ENCODE results near the gene ZNF81.

Gene ZNF81

DNA sequence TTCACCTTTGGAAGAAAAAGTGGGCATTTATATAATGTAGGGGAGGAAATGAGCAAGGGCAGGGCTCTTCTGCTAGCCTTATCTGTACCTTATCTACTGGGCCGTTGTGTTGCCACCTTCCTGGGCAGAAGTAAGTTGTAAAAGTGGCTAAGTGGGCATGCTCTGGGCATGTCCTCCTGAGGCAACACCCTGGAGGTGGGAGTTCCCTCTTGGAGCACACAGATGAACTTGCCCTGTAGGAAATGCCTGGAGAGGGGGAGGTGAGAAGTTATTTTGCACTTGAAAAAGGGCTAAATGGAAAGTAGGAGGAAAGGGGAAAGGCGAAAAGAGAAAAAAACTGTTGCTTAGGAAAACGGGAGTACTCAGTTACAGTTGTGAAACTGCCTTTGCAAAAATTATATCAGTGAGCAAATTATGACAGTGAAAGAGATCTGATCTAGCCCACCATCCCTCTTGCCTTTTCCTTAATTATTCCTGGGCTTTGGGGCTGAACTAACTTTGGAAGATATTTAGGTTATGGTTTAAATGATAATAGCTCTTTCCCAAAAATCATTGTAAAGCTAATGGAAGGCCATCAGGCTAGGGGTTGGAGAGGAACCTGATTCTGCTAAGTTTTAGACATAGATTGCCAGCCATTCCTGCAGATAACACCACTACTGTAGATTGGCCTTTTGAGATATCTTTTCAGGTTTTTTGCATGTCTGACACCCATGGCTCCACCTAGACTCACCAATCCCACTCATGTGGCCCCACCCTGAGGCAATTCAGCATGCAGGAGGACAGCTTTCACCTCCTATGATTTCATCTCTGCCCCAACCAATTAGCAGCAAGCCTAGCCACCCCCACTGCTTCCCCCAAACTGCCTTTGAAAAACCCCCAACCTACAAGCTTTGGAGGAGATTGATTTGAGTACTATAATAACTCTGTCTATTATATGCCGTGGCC lies 20.5 kb upstream of the ZNF81 start:
- DNase-seq, result peak in 1 of 3 donors; percentile 12
- no peaks in the 10 kb centered on the region for H3K27me3 ChIP-seq (replicated peaks in 2 of 5; ENCODE audit: control insufficient read depth in 4 of 5, insufficient read depth in 5 of 5, low read length in 4 of 5)
- H3K9me3 ChIP-seq (ENCODE audit: control extremely low read depth in 1 of 5, control insufficient read depth in 4 of 5, insufficient read depth in 2 of 5, low read depth in 1 of 5, low read length in 4 of 5), result no peaks in the 10 kb centered on the region
- H3K27ac ChIP-seq (ENCODE audit: insufficient read depth in 1 of 2, low read depth in 1 of 2, low read length in 2 of 2, poor library complexity in 1 of 2, severe bottlenecking in 2 of 2), result no peak overlapping the region
- no peak overlapping the region for H3K4me3 ChIP-seq (ENCODE audit: control insufficient read depth in 1 of 7, extremely low read depth in 1 of 7, insufficient read depth in 4 of 7, low read depth in 2 of 7, low read length in 6 of 7)
- POLR2A ChIA-PET, result no interaction called here
- CTCF ChIA-PET, result interaction anchor here (0.5 kb wide), 1 partner anchor 211 kb away, joined by 3 read pairs; no protein-coding TSS in a partner anchor
- no peaks in the 10 kb centered on the region for H3K36me3 ChIP-seq (ENCODE audit: control insufficient read depth in 4 of 4, insufficient read depth in 4 of 4, low read length in 3 of 4)
- peaks cover 0 to 16% (median 6%) of the 10 kb centered on the region in 4 experiments for H3K4me1 ChIP-seq (ENCODE audit: control extremely low read depth in 1 of 4, control insufficient read depth in 4 of 4, insufficient read depth in 4 of 4, low read length in 3 of 4)
- 44% methylated on average over 2 of the region's 4 CpGs for WGBS (ENCODE audit: insufficient coverage)

GRCh38 chrX:47817421-47817820 lies 19.3 kb upstream of the ZNF81 start:
- ChIA-PET CTCF (no interaction called here), POLR2A (no interaction called here)
- Histone ChIP-seq H3K4me1 (ENCODE audit: control extremely low read depth in 1 of 4, control insufficient read depth in 4 of 4, insufficient read depth in 4 of 4, low read length in 3 of 4) (peaks cover 0 to 16% (median 6%) of the 10 kb centered on the region in 4 experiments), H3K4me3 (ENCODE audit: control insufficient read depth in 1 of 7, extremely low read depth in 1 of 7, insufficient read depth in 4 of 7, low read depth in 2 of 7, low read length in 6 of 7) (no peak overlapping the region), H3K27me3 (replicated peaks in 2 of 5; ENCODE audit: control insufficient read depth in 4 of 5, insufficient read depth in 5 of 5, low read length in 4 of 5) (no peaks in the 10 kb centered on the region), H3K9me3 (ENCODE audit: control extremely low read depth in 1 of 5, control insufficient read depth in 4 of 5, insufficient read depth in 2 of 5, low read depth in 1 of 5, low read length in 4 of 5) (no peaks in the 10 kb centered on the region), H3K27ac (ENCODE audit: insufficient read depth in 1 of 2, low read depth in 1 of 2, low read length in 2 of 2, poor library complexity in 1 of 2, severe bottlenecking in 2 of 2) (no peak overlapping the region), H3K36me3 (ENCODE audit: control insufficient read depth in 4 of 4, insufficient read depth in 4 of 4, low read length in 3 of 4) (no peaks in the 10 kb centered on the region)
- no CpG with 5 or more reads among the region's 1 CpG for WGBS (ENCODE audit: insufficient coverage)
- DNase-seq, result peak; percentile 36 to 80 (median 62)

- no peak overlapping the region for H3K27ac ChIP-seq (ENCODE audit: insufficient read depth in 1 of 2, low read depth in 1 of 2, low read length in 2 of 2, poor library complexity in 1 of 2, severe bottlenecking in 2 of 2)
- CTCF ChIA-PET, result no interaction called here
- peaks cover 0 to 16% (median 6%) of the 10 kb centered on the region in 4 experiments for H3K4me1 ChIP-seq (ENCODE audit: control extremely low read depth in 1 of 4, control insufficient read depth in 4 of 4, insufficient read depth in 4 of 4, low read length in 3 of 4)
- H3K36me3 ChIP-seq (ENCODE audit: control insufficient read depth in 4 of 4, insufficient read depth in 4 of 4, low read length in 3 of 4), result no peaks in the 10 kb centered on the region
- H3K9me3 ChIP-seq (ENCODE audit: control extremely low read depth in 1 of 5, control insufficient read depth in 4 of 5, insufficient read depth in 2 of 5, low read depth in 1 of 5, low read length in 4 of 5), result no peaks in the 10 kb centered on the region
- peak in 1 of 3 donors; percentile 4 for DNase-seq
- POLR2A ChIA-PET, result no interaction called here
- WGBS (ENCODE audit: insufficient coverage), result no CpG with 5 or more reads among the region's 1 CpG
- no peaks in the 10 kb centered on the region for H3K27me3 ChIP-seq (replicated peaks in 2 of 5; ENCODE audit: control insufficient read depth in 4 of 5, insufficient read depth in 5 of 5, low read length in 4 of 5)
- H3K4me3 ChIP-seq (ENCODE audit: control insufficient read depth in 1 of 7, extremely low read depth in 1 of 7, insufficient read depth in 4 of 7, low read depth in 2 of 7, low read length in 6 of 7), result no peak overlapping the region
Observed at GRCh38 chrX:47817897-47818296, 18.8 kb upstream of the ZNF81 start.

- 17% methylated on average over 1 of the region's 1 CpG for WGBS (ENCODE audit: insufficient coverage)
- Histone ChIP-seq H3K9me3 (ENCODE audit: control extremely low read depth in 1 of 5, control insufficient read depth in 4 of 5, insufficient read depth in 2 of 5, low read depth in 1 of 5, low read length in 4 of 5) (no peaks in the 10 kb centered on the region), H3K27ac (ENCODE audit: insufficient read depth in 1 of 2, low read depth in 1 of 2, low read length in 2 of 2, poor library complexity in 1 of 2, severe bottlenecking in 2 of 2) (no peak overlapping the region), H3K4me3 (ENCODE audit: control insufficient read depth in 1 of 7, extremely low read depth in 1 of 7, insufficient read depth in 4 of 7, low read depth in 2 of 7, low read length in 6 of 7) (no peak overlapping the region), H3K27me3 (replicated peaks in 2 of 5; ENCODE audit: control insufficient read depth in 4 of 5, insufficient read depth in 5 of 5, low read length in 4 of 5) (peaks cover 0 to 3% (median 0%) of the 10 kb centered on the region in 5 experiments), H3K36me3 (ENCODE audit: control insufficient read depth in 4 of 4, insufficient read depth in 4 of 4, low read length in 3 of 4) (no peaks in the 10 kb centered on the region), H3K4me1 (ENCODE audit: control extremely low read depth in 1 of 4, control insufficient read depth in 4 of 4, insufficient read depth in 4 of 4, low read length in 3 of 4) (no peaks in the 10 kb centered on the region)
- CTCF ChIA-PET, result interaction anchor here (0.7 to 1.5 kb wide), 4 partner anchors 9 to 198 kb away, joined by 3 to 6 read pairs (median 3); no protein-coding TSS in a partner anchor
- DNase-seq, result no peak
- POLR2A ChIA-PET, result no interaction called here
Observed at GRCh38 chrX:47828984-47829383, 7.7 kb upstream of the ZNF81 start.

DNA sequence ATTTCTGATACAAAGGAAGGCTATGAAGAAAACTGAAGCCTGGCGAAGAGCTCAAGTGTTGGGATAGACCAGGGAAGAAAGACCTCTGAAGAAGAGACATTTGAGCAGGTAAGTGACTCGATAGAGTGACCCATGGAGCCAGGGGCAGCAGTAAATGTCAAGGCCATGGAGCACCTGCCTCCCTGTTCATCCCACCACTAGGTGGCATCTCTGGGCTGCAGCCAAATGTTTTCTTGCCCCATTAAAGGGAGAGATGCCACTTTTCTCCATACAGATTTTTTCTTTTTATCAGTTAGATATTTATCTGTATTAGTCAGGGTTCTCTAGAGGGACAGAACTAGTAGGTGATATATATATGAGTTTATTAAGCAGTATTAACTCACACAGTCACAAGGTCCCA lies 4.9 kb upstream of the ZNF81 start:
- 40% methylated on average over 2 of the region's 2 CpGs for WGBS (ENCODE audit: insufficient coverage)
- ChIA-PET POLR2A (no interaction called here), CTCF (interaction anchor here (1.4 to 2.0 kb wide), 3 partner anchors 12 to 195 kb away, joined by 4 to 6 read pairs (median 5); no protein-coding TSS in a partner anchor)
- DNase-seq, result peak; percentile 40 to 69 (median 63)
- H3K4me1 ChIP-seq (ENCODE audit: control extremely low read depth in 1 of 4, control insufficient read depth in 4 of 4, insufficient read depth in 4 of 4, low read length in 3 of 4), result peaks cover 0 to 3% (median 2%) of the 10 kb centered on the region in 4 experiments
- H3K36me3 ChIP-seq (ENCODE audit: control insufficient read depth in 4 of 4, insufficient read depth in 4 of 4, low read length in 3 of 4), result no peaks in the 10 kb centered on the region
- no peak overlapping the region for H3K27ac ChIP-seq (ENCODE audit: insufficient read depth in 1 of 2, low read depth in 1 of 2, low read length in 2 of 2, poor library complexity in 1 of 2, severe bottlenecking in 2 of 2)
- H3K9me3 ChIP-seq (ENCODE audit: control extremely low read depth in 1 of 5, control insufficient read depth in 4 of 5, insufficient read depth in 2 of 5, low read depth in 1 of 5, low read length in 4 of 5), result no peaks in the 10 kb centered on the region
- peaks cover 0 to 7% (median 0%) of the 10 kb centered on the region in 5 experiments for H3K27me3 ChIP-seq (replicated peaks in 2 of 5; ENCODE audit: control insufficient read depth in 4 of 5, insufficient read depth in 5 of 5, low read length in 4 of 5)
- no peak overlapping the region for H3K4me3 ChIP-seq (ENCODE audit: control insufficient read depth in 1 of 7, extremely low read depth in 1 of 7, insufficient read depth in 4 of 7, low read depth in 2 of 7, low read length in 6 of 7)

- POLR2A ChIA-PET, result no interaction called here
- CTCF ChIA-PET, result no interaction called here
- Histone ChIP-seq H3K36me3 (ENCODE audit: control insufficient read depth in 4 of 4, insufficient read depth in 4 of 4, low read length in 3 of 4) (no peaks in the 10 kb centered on the region), H3K27ac (ENCODE audit: insufficient read depth in 1 of 2, low read depth in 1 of 2, low read length in 2 of 2, poor library complexity in 1 of 2, severe bottlenecking in 2 of 2) (no peak overlapping the region), H3K4me3 (ENCODE audit: control insufficient read depth in 1 of 7, extremely low read depth in 1 of 7, insufficient read depth in 4 of 7, low read depth in 2 of 7, low read length in 6 of 7) (peak overlapping the region in 1 of 7 experiments; percentile 89), H3K4me1 (ENCODE audit: control extremely low read depth in 1 of 4, control insufficient read depth in 4 of 4, insufficient read depth in 4 of 4, low read length in 3 of 4) (peaks cover 0 to 12% (median 5%) of the 10 kb centered on the region in 4 experiments), H3K9me3 (ENCODE audit: control extremely low read depth in 1 of 5, control insufficient read depth in 4 of 5, insufficient read depth in 2 of 5, low read depth in 1 of 5, low read length in 4 of 5) (no peaks in the 10 kb centered on the region), H3K27me3 (replicated peaks in 2 of 5; ENCODE audit: control insufficient read depth in 4 of 5, insufficient read depth in 5 of 5, low read length in 4 of 5) (peaks cover 0 to 8% (median 0%) of the 10 kb centered on the region in 5 experiments)
- WGBS (ENCODE audit: insufficient coverage), result no CpG with 5 or more reads among the region's 1 CpG
- no peak for DNase-seq
Observed at GRCh38 chrX:47838361-47838760, 1.7 kb downstream of the ZNF81 start.

GRCh38 chrX:47840111-47840510 lies 3.4 kb downstream of the ZNF81 start:
- Histone ChIP-seq H3K9me3 (ENCODE audit: control extremely low read depth in 1 of 5, control insufficient read depth in 4 of 5, insufficient read depth in 2 of 5, low read depth in 1 of 5, low read length in 4 of 5) (no peaks in the 10 kb centered on the region), H3K4me1 (ENCODE audit: control extremely low read depth in 1 of 4, control insufficient read depth in 4 of 4, insufficient read depth in 4 of 4, low read length in 3 of 4) (peaks cover 0 to 12% (median 5%) of the 10 kb centered on the region in 4 experiments), H3K36me3 (ENCODE audit: control insufficient read depth in 4 of 4, insufficient read depth in 4 of 4, low read length in 3 of 4) (no peaks in the 10 kb centered on the region), H3K4me3 (ENCODE audit: control insufficient read depth in 1 of 7, extremely low read depth in 1 of 7, insufficient read depth in 4 of 7, low read depth in 2 of 7, low read length in 6 of 7) (no peak overlapping the region), H3K27me3 (replicated peaks in 2 of 5; ENCODE audit: control insufficient read depth in 4 of 5, insufficient read depth in 5 of 5, low read length in 4 of 5) (peaks cover 0 to 8% (median 0%) of the 10 kb centered on the region in 5 experiments), H3K27ac (ENCODE audit: insufficient read depth in 1 of 2, low read depth in 1 of 2, low read length in 2 of 2, poor library complexity in 1 of 2, severe bottlenecking in 2 of 2) (no peak overlapping the region)
- ChIA-PET CTCF (interaction anchor here (1.3 kb wide), 1 partner anchor 14 kb away, joined by 4 read pairs; no protein-coding TSS in a partner anchor), POLR2A (no interaction called here)
- DNase-seq, result no peak
- WGBS (ENCODE audit: insufficient coverage), result 100% methylated on average over 2 of the region's 4 CpGs

Measured in common myeloid progenitor, CD34-positive (primary cell).